Neural progenitor cell (in vitro differentiated cells): ENCODE data around the gene TPP1. TPM values are rescaled to one million over a fixed set of nuclear protein-coding genes. Genes with fewer than 3 reads are reported as not detected.

Source experiments
- DNase-seq: peaks from one replicate; pipeline ENCODE4 v3.0.0-alpha.2; 2016; ENCODE audit warnings: low spot score
- H2AFZ ChIP-seq: fragments of 200-600 bp; sonication (generic); replicated peaks from 2 replicates; pipeline ENCODE4 v1.6.1; 2016; ENCODE audit warnings: antibody characterized with exemption
- H3F3A ChIP-seq: fragments of 200-600 bp; sonication (generic); 2 replicates; pipeline ENCODE4 v1.6.1; 2016; ENCODE audit warnings: antibody characterized with exemption, low read depth
- H3K27ac ChIP-seq: fragments of 200-600 bp; sonication (generic); 2 replicates; pipeline ENCODE4 v1.5.1; 2016; ENCODE audit warnings: mild to moderate bottlenecking
- H3K27me3 ChIP-seq: fragments of 200-600 bp; sonication (generic); 2 replicates; pipeline ENCODE4 v1.6.1; 2016; ENCODE audit warnings: mild to moderate bottlenecking, moderate library complexity
- H3K36me3 ChIP-seq: fragments of 200-600 bp; sonication (generic); 2 replicates; pipeline ENCODE4 v1.5.1; 2016
- H3K4me1 ChIP-seq: fragments of 200-600 bp; sonication (generic); 2 replicates; pipeline ENCODE4 v1.6.1; 2016; ENCODE audit warnings: mixed run types
- H3K4me2 ChIP-seq: fragments of 200-600 bp; sonication (generic); 2 replicates; pipeline ENCODE4 v1.6.1; 2016
- H3K4me3 ChIP-seq: fragments of 200-600 bp; sonication (generic); 2 replicates; pipeline ENCODE4 v1.5.1; 2016
- H3K79me2 ChIP-seq: fragments of 200-600 bp; sonication (generic); 2 replicates; pipeline ENCODE4 v1.6.1; 2016; ENCODE audit warnings: low read depth
- H3K9ac ChIP-seq: fragments of 200-600 bp; sonication (generic); 2 replicates; pipeline ENCODE4 v1.6.1; 2016
- H3K9me3 ChIP-seq: fragments of 200-600 bp; sonication (generic); 2 replicates; pipeline ENCODE4 v1.5.1; 2016; ENCODE audit warnings: low read depth
- H4K20me1 ChIP-seq: fragments of 200-600 bp; sonication (generic); 2 replicates; pipeline ENCODE4 v1.6.1; 2016; ENCODE audit warnings: low read depth
- H3K27ac Mint-ChIP-seq: 3 replicates; pipeline ENCODE4 v1.8.0; 2021; ENCODE audit warnings: mixed read lengths
- H3K27me3 Mint-ChIP-seq: 2 replicates; pipeline ENCODE4 v1.8.0; 2022; ENCODE audit warnings: low read depth, mild to moderate bottlenecking, inconsistent platforms, moderate library complexity, mixed read lengths; ENCODE audit not compliant: insufficient read depth
- H3K36me3 Mint-ChIP-seq: 3 replicates; pipeline ENCODE4 v1.8.0; 2021; ENCODE audit warnings: mixed read lengths
- H3K4me1 Mint-ChIP-seq: 3 replicates; pipeline ENCODE4 v1.8.0; 2021; ENCODE audit warnings: mixed read lengths
- H3K4me3 Mint-ChIP-seq: 3 replicates; pipeline ENCODE4 v1.8.0; 2021; ENCODE audit warnings: mild to moderate bottlenecking, moderate library complexity, mixed read lengths
- H3K9me3 Mint-ChIP-seq: 3 replicates; pipeline ENCODE4 v1.8.0; 2020; ENCODE audit warnings: mixed read lengths
- CTCF ChIP-seq: fragments of 200-600 bp; sonication (generic); IDR thresholded peaks from 2 replicates; pipeline ENCODE4 v1.5.1; 2017; ENCODE audit warnings: antibody characterized with exemption, mild to moderate bottlenecking
- EZH2 ChIP-seq: fragments of 200-600 bp; sonication (generic); IDR thresholded peaks from 2 replicates; pipeline ENCODE4 v1.6.1; 2017; ENCODE audit warnings: antibody characterized with exemption, mild to moderate bottlenecking, moderate library complexity
- EZH2phosphoT487 ChIP-seq: fragments of 200-600 bp; sonication (generic); IDR thresholded peaks from 2 replicates; pipeline ENCODE4 v1.6.1; 2017; ENCODE audit warnings: antibody characterized with exemption
- total RNA-seq: library from RNA; depleted of rRNA; stranded (reverse); fragments of >200 nt; gene quantifications from 2 replicates; pipeline ENCODE4 v1.2.3, GENCODE V29; 2015; ENCODE audit warnings: low replicate concordance

TPP1 gene
- total RNA-seq, 1 donor from 2014 or later: 9.9 TPM

GRCh38 chr11:6615882-6616585 lies 3.2 kb downstream of the TPP1 start:
- Mint-ChIP-seq H3K27ac (no peak overlapping the region), H3K36me3 (peaks cover 9% of the 10 kb centered on the region), H3K9me3 (no peaks in the 10 kb centered on the region), H3K4me3 (no peak overlapping the region), H3K27me3 (peaks cover 4% of the 10 kb centered on the region), H3K4me1 (peaks cover 5% of the 10 kb centered on the region)
- Histone ChIP-seq H3K27me3 (no peaks in the 10 kb centered on the region), H3K9ac (no peak overlapping the region), H3K4me3 (no peak overlapping the region), H3F3A (peaks cover 30% of the 10 kb centered on the region), H3K9me3 (no peaks in the 10 kb centered on the region), H3K79me2 (peaks cover 13% of the 10 kb centered on the region), H2AFZ (no peak overlapping the region), H3K27ac (no peak overlapping the region), H3K36me3 (no peaks in the 10 kb centered on the region), H4K20me1 (peaks cover 4% of the 10 kb centered on the region), H3K4me2 (no peak overlapping the region), H3K4me1 (peaks cover 24% of the 10 kb centered on the region)
- no peak for DNase-seq
- TF ChIP-seq CTCF (no peak), EZH2 (no peak), EZH2phosphoT487 (no peak)

- H4K20me1 ChIP-seq: peaks cover 7% of the 10 kb centered on the region
- H3K4me1 ChIP-seq: peaks cover 15% of the 10 kb centered on the region
- no peak overlapping the region for H3K9ac ChIP-seq
- H3K4me3 ChIP-seq: no peak overlapping the region
- Mint-ChIP-seq H3K27ac (no peak overlapping the region), H3K9me3 (no peaks in the 10 kb centered on the region), H3K4me3 (peak overlapping the region; percentile 37), H3K36me3 (peaks cover 16% of the 10 kb centered on the region), H3K4me1 (peaks cover 9% of the 10 kb centered on the region), H3K27me3 (peaks cover 4% of the 10 kb centered on the region)
- TF ChIP-seq EZH2 (no peak), EZH2phosphoT487 (no peak), CTCF (no peak)
- no peak overlapping the region for H2AFZ ChIP-seq
- no peak overlapping the region for H3K4me2 ChIP-seq
- no peaks in the 10 kb centered on the region for H3K36me3 ChIP-seq
- DNase-seq: no peak
- no peaks in the 10 kb centered on the region for H3K27me3 ChIP-seq
- H3K79me2 ChIP-seq: peaks cover 21% of the 10 kb centered on the region
- no peak overlapping the region for H3K27ac ChIP-seq
- no peaks in the 10 kb centered on the region for H3K9me3 ChIP-seq
- H3F3A ChIP-seq: peaks cover 21% of the 10 kb centered on the region
Observed at GRCh38 chr11:6615046-6615445, 4.2 kb downstream of the TPP1 start.

- no peak for DNase-seq
- no peak overlapping the region for H3K4me3 ChIP-seq
- Mint-ChIP-seq H3K27me3 (peaks cover 6% of the 10 kb centered on the region), H3K4me1 (peaks cover 12% of the 10 kb centered on the region), H3K27ac (no peak overlapping the region), H3K9me3 (no peaks in the 10 kb centered on the region), H3K36me3 (peaks cover 22% of the 10 kb centered on the region), H3K4me3 (no peak overlapping the region)
- H4K20me1 ChIP-seq: peaks cover 7% of the 10 kb centered on the region
- H3K9ac ChIP-seq: no peak overlapping the region
- peaks cover 9% of the 10 kb centered on the region for H3K4me1 ChIP-seq
- H3K36me3 ChIP-seq: no peaks in the 10 kb centered on the region
- H3K27me3 ChIP-seq: no peaks in the 10 kb centered on the region
- H3F3A ChIP-seq: peaks cover 19% of the 10 kb centered on the region
- no peak overlapping the region for H3K4me2 ChIP-seq
- H2AFZ ChIP-seq: no peak overlapping the region
- no peak overlapping the region for H3K27ac ChIP-seq
- peaks cover 21% of the 10 kb centered on the region for H3K79me2 ChIP-seq
- no peak for TF ChIP-seq EZH2
- no peak for TF ChIP-seq CTCF
- TF ChIP-seq EZH2phosphoT487: no peak
- no peaks in the 10 kb centered on the region for H3K9me3 ChIP-seq
Observed at GRCh38 chr11:6614446-6614845, 4.8 kb downstream of the TPP1 start.
